IgD-negative memory B cell (primary cell): Measurements from ENCODE around the gene FBXO31. TPM values are rescaled to one million over a fixed set of nuclear protein-coding genes. Genes with fewer than 3 reads are reported as not detected.

Experiments
- H3K27ac Mint-ChIP-seq, 3 donors: one replicate each; pipeline ENCODE4 v1.8.0; 2020 to 2022; ENCODE audit warnings: mild to moderate bottlenecking in 3 of 3, mixed read lengths in 3 of 3, moderate library complexity in 1 of 3
- H3K27me3 Mint-ChIP-seq: one replicate; pipeline ENCODE4 v1.8.0; 2021; ENCODE audit warnings: mixed read lengths
- H3K36me3 Mint-ChIP-seq: one replicate; pipeline ENCODE4 v1.8.0; 2020; ENCODE audit warnings: mild to moderate bottlenecking, mixed read lengths
- H3K4me1 Mint-ChIP-seq, 3 donors: one replicate each; pipeline ENCODE4 v1.8.0; 2020 to 2022; ENCODE audit warnings: mixed read lengths in 3 of 3, mild to moderate bottlenecking in 1 of 3
- H3K4me3 Mint-ChIP-seq, 4 donors: one replicate each; pipeline ENCODE4 v1.8.0; 2020 to 2022; ENCODE audit warnings: mild to moderate bottlenecking in 4 of 4, mixed read lengths in 4 of 4, moderate library complexity in 3 of 4
- H3K9me3 Mint-ChIP-seq, 3 donors: one replicate each; pipeline ENCODE4 v1.8.0; 2020 to 2021; ENCODE audit warnings: mixed read lengths in 3 of 3, mild to moderate bottlenecking in 1 of 3
- polyA plus RNA-seq: library from polyadenylated mRNA; unstranded; fragments of 300-500 nt; fragmentation: Illumina TruSeq; gene quantifications from one replicate; pipeline ENCODE4 v1.2.3, GENCODE V29; 2021

The FBXO31 gene, protein sequence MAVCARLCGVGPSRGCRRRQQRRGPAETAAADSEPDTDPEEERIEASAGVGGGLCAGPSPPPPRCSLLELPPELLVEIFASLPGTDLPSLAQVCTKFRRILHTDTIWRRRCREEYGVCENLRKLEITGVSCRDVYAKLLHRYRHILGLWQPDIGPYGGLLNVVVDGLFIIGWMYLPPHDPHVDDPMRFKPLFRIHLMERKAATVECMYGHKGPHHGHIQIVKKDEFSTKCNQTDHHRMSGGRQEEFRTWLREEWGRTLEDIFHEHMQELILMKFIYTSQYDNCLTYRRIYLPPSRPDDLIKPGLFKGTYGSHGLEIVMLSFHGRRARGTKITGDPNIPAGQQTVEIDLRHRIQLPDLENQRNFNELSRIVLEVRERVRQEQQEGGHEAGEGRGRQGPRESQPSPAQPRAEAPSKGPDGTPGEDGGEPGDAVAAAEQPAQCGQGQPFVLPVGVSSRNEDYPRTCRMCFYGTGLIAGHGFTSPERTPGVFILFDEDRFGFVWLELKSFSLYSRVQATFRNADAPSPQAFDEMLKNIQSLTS
- polyA plus RNA-seq: 22.1 TPM

DNA sequence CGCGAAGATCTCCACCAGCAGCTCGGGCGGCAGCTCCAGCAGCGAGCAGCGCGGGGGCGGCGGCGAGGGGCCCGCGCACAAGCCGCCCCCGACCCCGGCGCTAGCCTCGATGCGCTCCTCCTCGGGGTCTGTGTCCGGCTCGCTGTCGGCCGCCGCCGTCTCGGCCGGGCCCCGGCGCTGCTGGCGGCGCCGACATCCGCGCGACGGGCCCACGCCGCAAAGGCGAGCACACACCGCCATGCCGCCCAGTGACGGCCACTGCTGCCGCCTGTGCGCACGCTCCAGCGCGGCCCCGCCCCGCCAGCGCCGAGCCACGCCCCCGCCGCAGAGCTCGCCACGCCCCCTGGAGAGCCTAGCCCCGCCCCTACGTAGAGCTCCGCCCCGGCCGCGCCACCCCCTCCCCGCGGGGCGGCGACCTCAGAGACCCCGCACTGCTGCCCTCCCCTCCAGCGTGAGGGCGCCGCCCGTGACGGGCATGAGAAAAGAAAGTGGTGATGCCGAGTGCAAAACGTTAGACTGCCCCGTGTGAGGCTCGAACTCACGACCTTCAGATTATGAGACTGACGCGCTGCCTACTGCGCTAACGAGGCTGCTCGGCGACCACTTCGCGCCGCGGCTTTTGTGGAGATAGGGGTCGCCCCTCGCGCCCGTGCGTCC is at the start of gene FBXO31:
Gene FBXO31, minus strand, starts transcription at position 272 of the 657 bp plus-strand sequence. Its CDS starts 32 bp downstream, at position 240.
- Mint-ChIP-seq H3K4me3 (peak within 1 kb of the TSS; percentile 92 to 98 (median 97)), H3K27ac (peak within 1 kb of the TSS; percentile 96 to 100 (median 99)), H3K9me3 (no peaks in the 10 kb centered on the region), H3K4me1 (peaks cover 30 to 45% (median 35%) of the 10 kb centered on the region in 3 donors), H3K27me3 (no peaks in the 10 kb centered on the region), H3K36me3 (peaks cover 7% of the 10 kb centered on the region)

DNA sequence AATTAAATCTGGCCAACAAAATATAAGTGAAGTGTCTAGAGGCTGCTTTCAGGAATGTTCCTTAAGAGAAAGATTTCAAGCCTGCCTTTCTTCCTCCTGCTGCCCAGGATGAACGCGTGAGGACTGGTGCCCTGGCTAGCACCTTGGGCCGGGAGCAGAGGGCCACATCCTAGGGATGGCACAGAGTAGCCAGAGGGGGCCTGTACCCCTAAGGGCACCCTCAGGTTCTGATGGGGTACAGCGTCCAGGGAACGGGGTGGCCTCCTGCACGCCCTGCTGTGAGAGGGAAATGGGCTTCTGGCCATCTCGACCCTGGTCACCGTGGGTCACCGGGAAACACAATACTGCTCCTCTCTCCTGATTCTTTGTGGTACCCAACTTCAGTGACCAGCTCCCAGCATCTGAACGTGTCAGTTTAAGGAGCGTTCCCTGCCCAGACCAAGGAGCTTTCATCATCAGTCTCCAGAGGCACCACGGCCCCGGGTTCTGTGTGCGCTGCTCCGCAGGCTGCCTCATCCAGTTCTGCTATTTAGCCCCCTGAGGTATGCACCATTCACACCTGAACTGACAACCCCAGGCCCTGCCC is 48.8 kb upstream of the FBXO31 start:
- no peaks in the 10 kb centered on the region for H3K9me3 Mint-ChIP-seq
- no peak overlapping the region for H3K4me3 Mint-ChIP-seq
- no peak overlapping the region for H3K27ac Mint-ChIP-seq
- peaks cover 0 to 4% (median 0%) of the 10 kb centered on the region in 3 donors for H3K4me1 Mint-ChIP-seq
- H3K36me3 Mint-ChIP-seq: peaks cover 6% of the 10 kb centered on the region
- peaks cover 8% of the 10 kb centered on the region for H3K27me3 Mint-ChIP-seq

DNA sequence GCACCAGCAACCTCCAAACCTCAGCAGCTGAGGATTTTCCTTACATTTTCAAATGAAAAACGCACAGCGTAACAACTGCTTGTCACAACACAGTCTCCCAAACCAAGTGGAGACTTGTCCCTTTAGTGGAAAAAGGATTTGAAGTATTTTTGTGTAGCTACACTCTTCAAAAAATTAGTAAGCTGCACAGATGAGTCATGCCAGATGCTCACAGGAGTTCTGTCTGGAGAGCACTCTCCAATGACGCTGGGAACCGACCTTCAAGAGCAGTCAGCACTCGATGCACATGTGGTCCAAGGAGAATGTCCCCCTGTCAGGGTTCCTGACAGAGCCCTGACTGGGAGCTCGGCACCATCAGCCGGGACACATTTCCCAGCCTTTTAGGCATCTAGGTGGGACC is 48.4 kb upstream of the FBXO31 start:
- peaks cover 8% of the 10 kb centered on the region for H3K27me3 Mint-ChIP-seq
- no peak overlapping the region for H3K4me3 Mint-ChIP-seq
- H3K9me3 Mint-ChIP-seq: no peaks in the 10 kb centered on the region
- peaks cover 0 to 4% (median 0%) of the 10 kb centered on the region in 3 donors for H3K4me1 Mint-ChIP-seq
- peaks cover 6% of the 10 kb centered on the region for H3K36me3 Mint-ChIP-seq
- H3K27ac Mint-ChIP-seq: no peak overlapping the region

DNA sequence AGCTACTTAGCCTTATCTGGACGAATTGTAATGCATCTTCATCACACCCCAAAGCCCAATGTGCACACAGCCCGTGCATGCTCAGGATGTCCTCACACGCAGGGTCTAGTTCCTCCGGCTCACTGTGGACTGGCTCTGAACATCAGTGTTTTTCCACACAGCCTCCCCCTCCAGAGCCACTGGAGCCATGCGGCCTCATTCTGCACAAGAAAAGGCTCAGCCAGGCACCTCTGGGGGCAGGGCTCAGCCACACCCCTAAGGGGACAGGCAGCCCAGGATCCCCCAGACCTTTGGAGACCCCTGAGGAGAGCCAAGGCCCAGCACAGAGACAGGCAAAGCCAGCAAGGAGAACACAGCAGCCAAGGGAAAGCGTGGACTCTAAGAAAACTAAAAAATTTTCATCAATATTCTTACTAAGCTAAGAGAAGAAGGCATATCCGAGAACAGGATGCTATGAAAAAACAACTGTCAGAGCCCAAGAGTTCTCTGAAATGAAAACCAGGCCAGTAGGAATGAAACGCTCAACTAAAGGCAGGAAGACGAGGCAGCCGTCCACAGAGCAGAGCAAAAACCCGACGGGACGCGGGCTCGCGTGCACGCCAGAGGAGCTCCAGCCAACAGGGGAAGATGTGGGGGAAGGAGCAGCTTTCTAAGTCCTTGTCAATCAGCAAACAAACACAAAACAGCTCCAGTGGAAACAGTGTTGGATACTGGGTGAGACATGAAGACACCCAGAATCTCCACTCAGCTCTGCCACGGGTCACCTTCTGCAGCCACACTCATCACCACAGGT is 43.0 kb upstream of the FBXO31 start:
- no peaks in the 10 kb centered on the region for H3K4me1 Mint-ChIP-seq
- H3K4me3 Mint-ChIP-seq: no peak overlapping the region
- peaks cover 4% of the 10 kb centered on the region for H3K36me3 Mint-ChIP-seq
- no peaks in the 10 kb centered on the region for H3K9me3 Mint-ChIP-seq
- H3K27ac Mint-ChIP-seq: peak overlapping the region in 1 of 3 donors; percentile 6
- no peaks in the 10 kb centered on the region for H3K27me3 Mint-ChIP-seq

DNA sequence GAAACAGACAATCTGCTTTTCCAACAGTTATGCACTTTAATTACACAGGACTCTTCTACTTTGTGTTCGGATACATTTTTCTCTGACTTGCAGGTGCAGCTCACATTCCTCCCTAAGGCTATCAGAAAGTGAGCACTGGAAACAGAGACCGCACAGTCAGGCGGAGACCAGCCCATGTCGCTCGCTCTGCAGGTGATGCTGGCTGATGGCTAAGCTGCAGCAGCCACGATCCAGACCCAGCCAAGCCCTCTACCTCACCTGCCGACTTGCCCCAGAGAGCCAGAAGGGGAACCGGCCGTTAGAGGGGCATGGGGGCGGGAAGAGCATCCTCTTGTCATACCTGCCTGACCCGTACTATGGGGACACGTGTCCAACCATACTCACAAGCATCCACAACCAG is 42.4 kb upstream of the FBXO31 start:
- Mint-ChIP-seq H3K9me3 (no peaks in the 10 kb centered on the region), H3K27me3 (no peaks in the 10 kb centered on the region), H3K4me3 (no peak overlapping the region), H3K36me3 (peaks cover 2% of the 10 kb centered on the region), H3K4me1 (no peaks in the 10 kb centered on the region), H3K27ac (no peak overlapping the region)

DNA sequence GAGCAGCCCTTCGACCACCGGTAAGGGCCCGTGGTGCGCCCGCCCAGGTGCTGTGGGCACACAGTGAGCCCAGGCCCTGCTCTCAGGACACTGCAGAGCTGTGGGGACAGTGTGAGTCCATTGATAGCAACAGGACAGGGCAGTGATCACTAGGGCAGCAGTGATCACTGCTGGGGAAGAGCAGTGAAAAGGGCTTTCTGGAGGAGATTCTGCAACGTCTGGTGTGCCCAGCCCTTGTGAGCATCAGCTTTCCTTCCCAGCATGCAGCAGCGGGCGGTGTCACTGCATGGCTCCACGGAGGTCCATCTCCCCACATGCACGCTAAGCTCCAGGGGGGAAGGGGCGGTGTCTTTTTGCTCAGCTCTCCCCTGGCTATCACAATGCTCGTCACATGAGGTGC is 40.7 kb upstream of the FBXO31 start:
- no peaks in the 10 kb centered on the region for H3K9me3 Mint-ChIP-seq
- peaks cover 2% of the 10 kb centered on the region for H3K36me3 Mint-ChIP-seq
- peak overlapping the region in 1 of 3 donors; percentile 74 for H3K27ac Mint-ChIP-seq
- no peaks in the 10 kb centered on the region for H3K4me1 Mint-ChIP-seq
- no peak overlapping the region for H3K4me3 Mint-ChIP-seq
- H3K27me3 Mint-ChIP-seq: no peaks in the 10 kb centered on the region

DNA sequence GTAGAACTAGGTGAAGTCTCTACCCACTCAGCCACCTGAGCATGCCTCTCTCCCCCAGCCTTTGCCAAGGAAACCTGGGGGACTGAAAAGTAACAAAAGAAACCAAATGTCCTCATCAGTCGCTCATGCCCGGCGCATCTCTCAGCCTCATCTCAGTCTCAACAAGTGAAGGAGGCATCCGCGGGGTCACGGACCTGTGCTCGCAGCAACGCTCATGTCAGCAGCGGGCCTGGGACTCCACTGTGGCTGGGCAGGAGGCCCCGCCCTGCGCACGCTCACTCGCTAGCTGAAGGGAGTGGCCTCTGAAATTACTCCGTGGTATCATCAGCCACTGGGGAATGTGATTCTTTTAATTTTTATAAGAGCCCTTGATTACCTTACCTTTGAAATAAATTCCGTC is 39.9 kb upstream of the FBXO31 start:
- peaks cover 2% of the 10 kb centered on the region for H3K36me3 Mint-ChIP-seq
- no peak overlapping the region for H3K4me3 Mint-ChIP-seq
- H3K9me3 Mint-ChIP-seq: no peaks in the 10 kb centered on the region
- no peaks in the 10 kb centered on the region for H3K4me1 Mint-ChIP-seq
- no peak overlapping the region for H3K27ac Mint-ChIP-seq
- H3K27me3 Mint-ChIP-seq: no peaks in the 10 kb centered on the region

DNA sequence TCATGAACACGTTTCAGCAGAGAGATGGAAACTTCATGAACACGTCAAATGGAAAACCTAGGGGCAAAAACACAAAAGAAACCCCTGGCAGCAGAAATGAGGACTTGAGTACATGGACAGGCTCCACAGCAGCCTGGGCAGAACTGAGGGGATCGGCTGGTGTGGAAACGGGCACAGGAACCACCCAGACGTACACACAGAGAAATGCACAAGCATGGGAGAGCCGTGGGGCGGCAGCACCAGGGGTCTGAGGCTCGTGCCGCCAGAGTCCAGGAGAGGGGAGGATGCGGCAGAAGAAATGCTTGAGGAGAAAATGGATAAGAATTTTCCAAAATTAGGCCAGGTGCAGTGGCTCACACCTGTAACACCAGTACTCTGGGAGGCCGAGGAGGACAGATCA is 38.5 kb upstream of the FBXO31 start:
- H3K36me3 Mint-ChIP-seq: peaks cover 2% of the 10 kb centered on the region
- H3K27ac Mint-ChIP-seq: no peak overlapping the region
- H3K4me1 Mint-ChIP-seq: no peaks in the 10 kb centered on the region
- H3K9me3 Mint-ChIP-seq: no peaks in the 10 kb centered on the region
- no peaks in the 10 kb centered on the region for H3K27me3 Mint-ChIP-seq
- peak overlapping the region in 1 of 4 donors; percentile 21 for H3K4me3 Mint-ChIP-seq

DNA sequence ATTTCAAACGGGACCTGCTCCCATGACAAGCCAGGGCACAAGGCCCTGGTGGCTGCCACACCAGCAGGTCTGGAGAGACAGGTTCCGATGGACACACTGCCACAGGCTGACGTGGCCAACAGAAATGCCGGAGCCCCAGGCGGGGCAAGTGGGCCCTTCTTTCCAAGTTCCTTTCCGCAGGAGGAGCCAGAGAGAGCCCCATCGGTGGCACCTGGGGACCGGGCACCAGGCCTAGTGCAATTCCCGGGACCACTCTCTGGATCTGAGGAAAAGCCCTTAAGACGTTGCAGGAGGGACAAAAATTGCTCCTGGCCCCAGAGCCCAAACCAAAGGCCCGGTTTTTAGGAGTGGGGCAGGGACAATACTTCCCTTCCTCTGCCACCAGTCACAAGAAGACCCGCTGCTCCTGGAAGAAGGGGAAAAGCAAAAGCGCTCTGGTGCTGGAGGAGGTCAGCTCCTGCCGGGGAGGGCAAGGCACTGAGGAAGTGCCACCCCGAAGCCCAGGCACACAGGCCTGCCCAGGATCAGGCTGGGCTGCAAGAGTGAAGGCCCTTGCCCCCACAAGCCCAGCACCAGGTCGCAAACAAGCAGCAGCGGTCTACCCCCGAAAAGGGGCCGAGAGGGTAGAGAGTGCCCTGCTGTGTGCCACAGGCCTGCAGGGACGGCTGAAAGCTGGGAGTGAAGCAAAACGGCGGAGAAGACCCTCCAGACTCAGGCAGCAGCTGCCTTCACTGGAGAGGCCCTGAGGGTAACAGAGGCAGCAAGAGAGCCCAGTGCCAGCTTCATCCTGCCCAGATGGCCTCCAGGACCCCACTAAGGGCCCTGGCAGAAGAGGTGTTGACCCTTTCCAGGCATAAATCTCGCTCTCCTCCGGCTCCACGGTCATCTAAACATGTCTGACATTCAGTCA is 37.7 kb upstream of the FBXO31 start:
- Mint-ChIP-seq H3K36me3 (peaks cover 2% of the 10 kb centered on the region), H3K4me3 (no peak overlapping the region), H3K9me3 (no peaks in the 10 kb centered on the region), H3K4me1 (no peaks in the 10 kb centered on the region), H3K27ac (no peak overlapping the region), H3K27me3 (no peaks in the 10 kb centered on the region)

DNA sequence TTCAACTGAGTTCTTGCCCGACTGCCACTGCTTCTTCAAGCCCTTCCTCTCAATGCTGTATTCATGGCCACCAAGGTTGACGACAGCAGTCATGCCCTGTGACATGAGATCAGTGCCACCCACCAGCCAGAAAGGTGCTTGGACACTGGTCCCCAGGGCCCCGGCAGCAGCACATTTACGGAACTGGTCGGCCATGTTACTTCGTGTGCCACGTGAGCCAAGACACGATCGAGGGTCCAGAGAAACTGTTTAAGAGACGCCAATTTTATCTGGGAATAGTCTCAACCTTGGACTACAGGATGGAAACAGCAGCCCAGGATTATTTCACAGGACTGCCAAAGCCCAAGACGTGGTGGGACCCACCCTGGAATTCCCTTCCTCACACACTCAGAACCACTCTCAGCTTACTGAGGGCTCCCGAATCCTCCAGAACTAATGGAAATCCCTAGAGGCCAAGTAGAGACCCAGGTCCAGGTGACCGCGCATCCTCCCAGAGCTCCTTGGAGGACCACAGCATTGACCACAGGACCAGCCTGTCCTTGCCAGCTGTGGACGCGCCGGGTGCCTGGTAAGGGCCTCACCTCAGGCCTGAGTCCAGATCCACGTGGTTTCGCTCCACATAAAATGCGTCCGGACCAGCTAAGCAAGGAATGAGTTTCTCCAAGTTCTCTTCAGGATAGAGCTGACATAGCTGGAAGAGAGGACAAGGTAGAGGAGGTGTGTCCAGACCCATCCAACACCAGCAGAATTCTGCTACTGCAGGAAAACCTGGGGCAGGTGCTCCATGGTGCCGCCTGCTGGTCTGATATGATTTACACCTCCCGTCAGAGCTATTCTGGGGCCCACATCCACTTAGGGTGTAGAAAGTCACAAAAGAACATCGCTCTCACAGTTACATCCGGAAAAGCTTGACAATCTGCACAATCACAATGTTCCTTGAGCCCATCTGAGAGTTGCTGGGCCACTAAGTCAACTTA is 36.7 kb upstream of the FBXO31 start:
- H3K36me3 Mint-ChIP-seq: peaks cover 2% of the 10 kb centered on the region
- peaks cover under 1% of the 10 kb centered on the region for H3K27me3 Mint-ChIP-seq
- no peaks in the 10 kb centered on the region for H3K9me3 Mint-ChIP-seq
- no peak overlapping the region for H3K4me3 Mint-ChIP-seq
- no peak overlapping the region for H3K27ac Mint-ChIP-seq
- H3K4me1 Mint-ChIP-seq: no peaks in the 10 kb centered on the region

DNA sequence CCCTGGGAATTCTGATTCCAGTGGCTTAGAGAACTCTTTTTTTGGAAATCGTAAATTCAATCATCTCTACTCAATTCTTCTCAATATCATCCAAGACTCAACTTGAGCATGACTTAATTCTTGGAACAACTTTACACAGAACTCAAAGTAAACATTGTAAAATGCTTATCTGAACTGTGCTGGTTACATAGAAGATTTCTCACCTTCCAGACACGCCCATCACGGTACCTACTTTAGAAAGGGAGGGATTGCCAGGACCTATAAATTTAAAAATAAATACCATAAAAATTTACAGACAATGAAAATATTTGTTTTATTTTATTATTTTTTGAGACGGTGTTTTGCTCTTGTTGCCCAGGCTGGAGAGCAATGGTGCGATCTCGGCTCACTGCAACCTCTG is 35.1 kb upstream of the FBXO31 start:
- Mint-ChIP-seq H3K27ac (no peak overlapping the region), H3K9me3 (no peaks in the 10 kb centered on the region), H3K27me3 (peaks cover 2% of the 10 kb centered on the region), H3K4me3 (no peak overlapping the region), H3K36me3 (peaks cover 3% of the 10 kb centered on the region), H3K4me1 (peaks cover 0 to 2% (median 0%) of the 10 kb centered on the region in 3 donors)

DNA sequence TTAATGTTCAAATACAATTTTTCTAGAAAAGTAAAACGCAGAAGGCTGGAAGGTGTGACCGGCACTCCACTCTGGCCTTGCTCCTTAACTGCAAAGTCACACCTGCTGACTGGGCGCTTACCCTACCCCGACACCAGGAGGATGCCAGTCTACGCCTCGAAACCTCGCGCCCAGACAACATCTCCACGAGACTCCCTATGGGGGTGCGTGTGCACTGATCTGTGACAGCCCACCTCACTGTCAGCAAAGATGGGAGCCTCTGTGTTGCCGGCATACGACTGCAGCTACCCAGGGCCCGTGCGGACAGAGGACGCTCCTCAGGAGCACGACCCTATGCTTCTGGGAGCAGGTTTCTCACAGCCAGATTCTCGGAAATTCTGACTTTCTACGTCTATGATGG is 34.6 kb upstream of the FBXO31 start:
- Mint-ChIP-seq H3K9me3 (no peaks in the 10 kb centered on the region), H3K27me3 (peaks cover 2% of the 10 kb centered on the region), H3K4me1 (peaks cover 0 to 2% (median 0%) of the 10 kb centered on the region in 3 donors), H3K36me3 (peaks cover 3% of the 10 kb centered on the region), H3K27ac (peak overlapping the region in 1 of 3 donors; percentile 40), H3K4me3 (no peak overlapping the region)

DNA sequence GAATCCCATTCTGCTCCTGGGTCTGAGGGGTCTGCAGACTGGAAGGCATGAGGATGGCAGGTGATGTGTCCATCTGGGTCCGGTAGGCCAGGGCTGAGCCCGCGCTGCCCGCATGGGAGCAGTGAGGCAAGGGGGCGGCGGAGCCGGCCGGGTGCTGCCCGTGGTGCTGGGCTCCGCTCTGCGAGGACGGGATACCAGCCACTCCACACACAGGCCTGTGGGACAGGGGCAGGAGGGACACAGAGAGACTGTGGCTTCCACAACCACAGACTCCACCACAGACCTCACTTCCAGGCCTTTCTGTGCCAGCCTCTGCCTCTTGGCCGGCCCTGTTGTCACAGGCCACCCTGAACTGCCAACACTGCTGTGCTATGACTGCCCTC is 33.9 kb upstream of the FBXO31 start:
- H3K27me3 Mint-ChIP-seq: peaks cover 2% of the 10 kb centered on the region
- no peak overlapping the region for H3K4me3 Mint-ChIP-seq
- peaks cover 0 to 2% (median 0%) of the 10 kb centered on the region in 3 donors for H3K4me1 Mint-ChIP-seq
- H3K27ac Mint-ChIP-seq: no peak overlapping the region
- H3K9me3 Mint-ChIP-seq: no peaks in the 10 kb centered on the region
- peaks cover 1% of the 10 kb centered on the region for H3K36me3 Mint-ChIP-seq
